Gastroesophageal sphincter (tissue), 3 donors: ENCODE measurements around the gene KCNIP2.

Experiments used
- CTCF ChIP-seq, 4 experiments: fragments of 200-600 bp in 2 of 4; fragments of 450-650 bp in 2 of 4; sonication (generic) in 1 of 4; IDR thresholded peaks; one replicate each; pipeline ENCODE4 v1.5.1; 2017 to 2019; ENCODE audit warnings: antibody characterized with exemption in 4 of 4, mild to moderate bottlenecking in 2 of 4, moderate library complexity in 2 of 4
- EP300 ChIP-seq: sonication (generic); formaldehyde crosslinking; IDR thresholded peaks from one replicate; pipeline ENCODE4 v1.6.1; 2017; ENCODE audit warnings: antibody characterized with exemption, mild to moderate bottlenecking
- POLR2A ChIP-seq, 2 donors: fragments of 450-650 bp; IDR thresholded peaks; one replicate each; pipeline ENCODE4 v1.6.1; 2017; ENCODE audit warnings: antibody characterized with exemption in 2 of 2, mild to moderate bottlenecking in 2 of 2, moderate library complexity in 1 of 2
- POLR2AphosphoS5 ChIP-seq: sonication (generic); formaldehyde crosslinking; IDR thresholded peaks from one replicate; pipeline ENCODE4 v1.6.1; 2017; ENCODE audit warnings: antibody characterized with exemption

DNA sequence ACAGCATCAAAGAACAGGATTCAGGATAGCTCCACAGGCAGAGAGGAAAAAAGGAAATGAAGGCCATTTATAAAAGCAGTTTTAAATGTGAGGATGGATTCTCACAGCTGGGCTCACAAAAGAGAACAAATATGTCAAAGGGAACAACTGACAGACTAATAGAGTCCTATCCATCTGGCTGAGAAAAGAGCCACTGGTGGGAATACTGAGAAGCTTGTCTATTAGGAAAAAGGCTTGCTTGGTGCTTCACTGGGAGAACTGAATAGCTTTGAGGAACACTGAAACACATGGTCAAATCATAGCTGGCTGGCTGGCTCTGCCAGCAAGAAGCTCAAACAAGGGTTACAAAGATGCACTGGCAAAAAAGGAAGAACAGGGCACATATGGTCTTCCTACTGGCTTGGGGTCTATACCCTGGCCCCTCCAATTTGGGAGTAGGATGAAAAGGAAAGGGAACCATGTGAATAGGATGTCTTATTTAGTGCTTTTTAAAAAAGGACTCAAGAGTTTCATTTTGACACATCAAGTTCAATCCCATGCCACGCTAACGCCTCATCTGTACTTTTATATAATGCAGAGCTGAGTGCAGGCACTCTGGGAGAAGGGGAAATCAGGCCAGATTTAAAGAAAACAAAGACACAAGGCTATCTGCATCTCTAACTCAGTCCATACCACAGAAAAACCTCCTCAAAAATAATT is 44.8 kb upstream of the KCNIP2 start:
- TF ChIP-seq CTCF (IDR thresholded peaks at IDR 0.05) (no peak), POLR2A (IDR thresholded peaks at IDR 0.05) (no peak), POLR2AphosphoS5 (no peak), EP300 (no peak)
